G401 (cell line): ENCODE measurements around the gene ALS2. TPM values are rescaled to one million over a fixed set of nuclear protein-coding genes. Genes with fewer than 3 reads are reported as not detected.
"Not testable (repeated sequence)": the region's sequence is repeated elsewhere in the genome, so short reads cannot be mapped to it uniquely, and the experiment has no call there.

Experiments
- DNase-seq: peaks from one replicate; pipeline ENCODE4 v3.0.0-alpha.2; 2015; ENCODE audit warnings: low spot score
- in situ Hi-C: cut with HindIII; loops from 2 replicates; pipeline ENCODE4 v1.10.0; 2016; ENCODE audit warnings: low sequenced_read_pairs, mixed read lengths
- total RNA-seq: library from RNA; depleted of rRNA; stranded (reverse); fragments of >200 nt; shearing (Covaris generic); gene quantifications from 2 replicates; pipeline ENCODE4 v1.2.3, GENCODE V29; 2014

Gene ALS2
- total RNA-seq, 1 experiment from 2014 or later: 95.2 TPM

- in situ Hi-C loops: loop anchor here (5.0 kb wide), 1 partner anchor 46 kb away; no protein-coding TSS in a partner anchor
- peak; percentile 70 for DNase-seq
These were observed 82.0 kb downstream of the ALS2 start, which contains the start of gene MPP4 for GRCh38 chr2:201698588-201699226. MPP4 (minus strand) TSS chr2:201698644; CDS start chr2:201693954, 4,690 bp downstream.

DNA sequence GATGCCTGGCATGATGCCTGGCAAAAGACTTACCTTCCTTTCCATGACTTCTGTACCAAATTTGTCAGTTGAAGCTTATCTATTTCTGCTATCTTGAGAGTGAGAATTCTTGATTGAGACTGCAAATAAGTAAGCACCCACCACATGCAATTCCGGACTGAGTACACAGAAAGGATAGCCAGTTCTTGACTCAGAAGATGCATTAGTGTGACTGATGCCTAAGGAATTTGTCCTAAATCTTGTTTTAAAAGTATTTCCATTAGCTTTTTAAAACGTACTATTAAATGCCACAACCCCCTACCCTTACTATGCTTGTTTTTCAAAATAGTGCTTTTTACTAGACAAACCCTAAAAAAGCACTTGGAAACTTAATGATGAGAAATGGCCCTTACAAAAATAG, 82.8 kb downstream of the ALS2 start:
- peak; percentile 59 for DNase-seq
- in situ Hi-C loops: loop anchor here (5.0 kb wide), 1 partner anchor 46 kb away; no protein-coding TSS in a partner anchor

- peak; percentile 45 for DNase-seq
These were observed 84.5 kb downstream of the ALS2 start for GRCh38 chr2:201696151-201696659.

DNA sequence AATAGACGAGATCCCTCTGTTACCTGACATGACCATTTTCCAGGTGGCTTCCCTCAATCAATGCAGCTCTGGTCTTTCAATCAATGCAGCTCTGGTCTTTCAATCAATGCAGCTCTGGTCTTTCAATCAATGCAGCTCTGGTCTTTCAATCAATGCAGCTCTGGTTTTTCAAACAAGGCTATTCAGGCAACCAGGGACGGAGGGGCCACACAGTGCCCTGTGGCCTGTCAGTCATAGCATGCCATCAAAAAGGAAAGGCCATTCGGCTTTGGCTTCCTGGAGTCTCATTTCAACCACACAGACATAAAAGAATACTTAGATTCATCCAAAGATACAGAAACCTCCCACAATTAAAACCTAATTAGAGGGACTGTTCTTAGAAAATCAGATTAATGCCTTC, 95.6 kb downstream of the ALS2 start:
- in situ Hi-C loops: no loop called here
- no peak for DNase-seq

More at GRCh38 chr2:201696151-201696659, 84.5 kb downstream of the ALS2 start:
- in situ Hi-C loops: loop anchor here (5.0 kb wide), 1 partner anchor 44 kb away; no protein-coding TSS in a partner anchor

DNA sequence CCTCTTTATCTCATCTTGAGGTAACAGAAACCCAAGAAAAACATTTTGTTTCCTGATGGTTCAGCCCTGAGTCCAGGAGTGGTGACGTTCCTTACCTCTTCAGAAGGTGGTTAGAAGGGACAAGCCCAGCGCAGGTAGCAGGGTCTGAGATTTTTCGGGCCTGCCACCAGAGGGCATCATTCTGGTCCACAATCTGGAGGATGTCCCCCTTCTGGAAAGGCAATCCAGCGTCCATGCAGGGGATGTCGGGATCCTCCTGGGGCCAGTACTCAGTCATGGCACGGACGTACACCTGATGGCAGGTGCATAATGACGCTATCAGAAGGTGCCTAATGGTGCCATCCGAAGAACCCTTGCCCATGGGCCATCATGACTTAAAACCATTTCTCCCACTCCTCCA, 100.0 kb downstream of the ALS2 start:
- no peak for DNase-seq
- in situ Hi-C loops: no loop called here

DNA sequence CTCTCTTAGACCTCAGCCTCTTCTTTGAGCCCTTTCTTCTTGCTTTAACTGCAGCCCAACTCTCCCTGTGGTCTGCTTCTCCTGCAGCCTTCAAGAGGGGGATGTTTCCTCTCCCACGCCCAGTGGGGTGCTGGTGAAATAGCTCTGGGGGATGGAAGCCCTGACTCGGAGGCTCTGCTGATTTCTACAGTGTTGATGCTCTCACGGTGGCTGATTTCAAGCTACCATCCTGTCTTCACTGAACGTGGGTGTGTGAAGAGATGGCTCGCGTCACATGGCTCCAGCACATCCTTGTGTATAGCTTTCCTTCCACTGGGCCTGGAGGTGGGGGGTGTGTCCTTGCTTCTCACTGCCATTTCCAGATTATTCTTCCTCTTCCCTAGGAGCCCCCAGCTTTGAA, 102.3 kb downstream of the ALS2 start:
- no peak for DNase-seq
- in situ Hi-C loops: no loop called here

DNA sequence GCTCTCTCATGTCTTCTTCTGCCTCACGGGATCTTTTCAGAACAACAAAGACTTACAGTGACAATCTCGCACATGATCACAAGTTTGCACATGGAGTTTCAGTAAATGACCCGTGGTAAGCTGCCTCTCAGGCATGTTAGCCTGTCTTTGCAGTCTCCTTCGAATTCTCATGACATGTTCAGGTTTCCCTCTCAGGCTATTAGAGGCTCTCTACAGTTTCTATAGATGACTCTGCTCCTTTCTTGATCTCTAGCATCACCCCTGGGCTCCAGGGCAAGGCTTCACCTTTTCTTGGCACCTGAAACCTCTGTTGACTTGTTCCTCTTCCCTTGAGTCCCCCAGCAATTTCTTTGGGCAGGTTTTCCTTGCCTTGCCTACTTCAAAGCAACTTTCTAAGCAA, 105.3 kb downstream of the ALS2 start:
- DNase-seq: no peak
- in situ Hi-C loops: no loop called here

DNA sequence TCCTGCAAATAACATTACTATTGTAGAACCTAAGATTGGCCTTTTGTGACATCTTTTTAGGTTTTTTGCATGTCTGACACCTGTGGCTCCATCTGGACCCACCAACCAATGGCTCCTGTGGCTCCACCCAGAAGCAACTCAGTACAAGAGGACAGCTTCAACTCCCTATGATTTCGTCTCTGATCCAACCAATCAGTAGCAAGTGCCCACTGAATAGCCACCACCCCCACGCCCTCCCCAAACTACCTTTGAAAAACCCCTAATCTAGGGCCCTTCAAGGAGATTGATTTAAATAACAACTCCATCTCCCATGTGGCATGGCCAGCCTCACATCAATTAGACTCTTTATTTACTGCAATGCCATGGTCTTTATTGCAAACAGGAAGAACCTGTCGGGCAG, 105.9 kb downstream of the ALS2 start:
- no peak for DNase-seq

GRCh38 chr2:201674298-201674697, 106.4 kb downstream of the ALS2 start:
- in situ Hi-C loops: no loop called here

More for the DNA sequence above, 105.9 kb downstream of the ALS2 start:
- in situ Hi-C loops: no loop called here

GRCh38 chr2:201673546-201673945, 107.2 kb downstream of the ALS2 start:
- in situ Hi-C loops: no loop called here

More at GRCh38 chr2:201674298-201674697, 106.4 kb downstream of the ALS2 start:
- no peak for DNase-seq

DNA sequence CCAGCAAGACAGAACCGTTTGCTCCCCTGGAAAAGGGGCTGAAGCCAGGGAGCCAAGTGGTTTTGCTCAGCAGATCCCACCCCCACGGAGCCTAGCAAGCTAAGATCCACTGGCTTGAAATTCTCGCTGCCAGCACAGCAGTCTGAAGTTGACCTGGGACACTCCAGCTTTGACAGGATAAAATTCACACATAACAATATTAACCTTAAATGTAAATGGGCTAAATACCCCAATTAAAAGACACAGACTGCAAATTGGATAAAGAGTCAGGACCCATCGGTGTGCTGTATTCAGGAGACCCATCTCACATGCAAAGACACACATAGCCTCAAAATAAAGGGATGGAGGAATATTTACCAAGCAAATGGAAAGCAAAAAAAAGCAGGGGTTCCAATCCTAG, 109.5 kb downstream of the ALS2 start:
- DNase-seq: not testable (repeated sequence)

More at GRCh38 chr2:201673546-201673945, 107.2 kb downstream of the ALS2 start:
- no peak for DNase-seq

DNA sequence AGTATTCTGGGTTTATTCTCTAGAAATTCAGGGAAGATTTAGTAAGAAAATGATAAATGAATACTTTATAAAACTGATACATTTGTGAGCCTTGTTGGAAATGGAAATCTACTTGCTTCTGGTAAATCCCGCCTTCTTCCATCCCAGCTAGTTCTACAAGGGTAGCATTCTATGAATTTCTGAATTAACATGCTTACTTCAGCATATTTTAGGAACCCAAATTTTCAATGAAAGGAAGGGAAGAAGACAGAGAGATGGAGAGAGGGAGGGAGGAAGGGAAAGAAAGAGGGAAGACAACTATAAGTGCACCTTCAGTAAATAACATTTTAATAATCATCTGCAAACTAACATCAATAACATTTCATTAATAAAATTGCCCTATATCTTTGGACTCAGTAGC, 110.9 kb downstream of the ALS2 start:
- DNase-seq: no peak
- in situ Hi-C loops: no loop called here

More for the DNA sequence above, 109.5 kb downstream of the ALS2 start:
- in situ Hi-C loops: not testable (repeated sequence)

DNA sequence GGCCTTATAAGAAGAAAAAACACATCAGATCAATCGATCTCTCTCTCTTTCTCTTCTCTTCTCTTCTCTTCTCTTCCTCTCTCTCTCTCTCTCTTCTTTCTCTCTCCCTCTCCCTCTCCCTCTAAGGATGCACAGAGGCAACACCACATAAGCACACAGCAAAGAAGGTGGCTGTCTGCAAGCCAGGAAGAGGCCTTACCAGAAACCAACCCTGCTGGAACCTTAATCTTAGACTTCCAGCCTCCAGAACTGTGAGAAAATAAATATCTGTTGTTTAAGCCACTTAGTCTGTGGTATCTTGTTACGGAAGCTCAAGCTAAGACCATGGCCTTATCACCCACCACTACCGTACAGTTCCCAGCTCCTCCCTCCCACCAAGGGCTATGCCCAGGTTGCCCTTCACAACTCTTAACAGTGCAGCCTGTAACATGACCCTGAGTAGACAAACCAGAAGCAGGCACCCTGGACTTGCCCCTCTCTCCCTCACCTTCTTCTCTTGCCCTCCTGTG, 112.3 kb downstream of the ALS2 start:
- in situ Hi-C loops: no loop called here
- no peak for DNase-seq

- DNase-seq: no peak
- in situ Hi-C loops: no loop called here
These were observed 116.4 kb downstream of the ALS2 start for GRCh38 chr2:201664334-201664733.

DNA sequence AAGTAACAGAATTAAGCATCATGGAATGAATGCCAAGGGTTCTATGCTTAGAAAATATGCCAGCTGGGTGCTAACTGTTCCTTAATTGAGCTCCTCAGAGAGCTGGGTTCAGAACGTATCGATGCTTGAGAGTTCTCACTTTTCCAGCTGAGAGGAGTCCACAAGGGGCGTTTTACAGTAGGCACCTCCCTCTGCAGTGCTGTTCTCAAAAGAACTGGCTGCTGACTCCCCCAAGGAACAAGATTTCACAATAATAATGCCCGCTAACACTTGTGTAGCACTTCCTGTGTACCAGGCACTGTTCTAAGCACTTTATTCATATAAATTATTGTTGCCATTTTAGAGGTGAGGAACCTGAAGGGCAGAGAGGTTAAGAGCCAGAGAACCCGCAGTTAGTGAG, 119.4 kb downstream of the ALS2 start:
- no peak for DNase-seq
- in situ Hi-C loops: no loop called here

DNA sequence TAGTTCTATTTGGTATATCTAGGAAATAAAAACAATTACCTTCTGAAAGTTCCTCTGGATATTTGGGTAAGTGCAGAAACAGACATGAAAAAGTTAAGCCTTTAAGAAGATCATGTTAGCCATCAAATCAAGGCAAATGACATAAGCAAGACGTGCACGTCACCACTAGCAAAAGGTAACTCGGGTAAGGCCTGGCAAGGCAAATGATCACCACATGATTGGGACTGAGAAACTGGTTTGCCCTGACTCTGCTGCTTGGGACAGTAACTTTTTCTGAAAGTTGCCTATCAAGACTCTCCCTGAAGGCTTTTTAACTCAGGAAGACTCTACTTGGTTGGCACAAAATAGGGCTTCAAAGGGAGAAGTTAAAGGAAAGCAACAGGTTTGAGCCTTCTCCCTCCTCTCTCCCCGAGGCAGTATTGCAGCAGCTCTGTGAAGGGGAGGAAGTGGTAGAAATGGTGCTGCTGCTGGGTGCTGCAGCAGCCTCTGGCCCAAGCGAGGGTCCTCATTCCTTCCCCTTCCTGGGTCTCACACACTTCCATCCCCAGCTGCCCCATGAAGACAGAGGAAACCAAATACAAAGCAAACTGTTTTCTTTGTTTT, 120.3 kb downstream of the ALS2 start:
- no peak for DNase-seq
- in situ Hi-C loops: no loop called here

DNA sequence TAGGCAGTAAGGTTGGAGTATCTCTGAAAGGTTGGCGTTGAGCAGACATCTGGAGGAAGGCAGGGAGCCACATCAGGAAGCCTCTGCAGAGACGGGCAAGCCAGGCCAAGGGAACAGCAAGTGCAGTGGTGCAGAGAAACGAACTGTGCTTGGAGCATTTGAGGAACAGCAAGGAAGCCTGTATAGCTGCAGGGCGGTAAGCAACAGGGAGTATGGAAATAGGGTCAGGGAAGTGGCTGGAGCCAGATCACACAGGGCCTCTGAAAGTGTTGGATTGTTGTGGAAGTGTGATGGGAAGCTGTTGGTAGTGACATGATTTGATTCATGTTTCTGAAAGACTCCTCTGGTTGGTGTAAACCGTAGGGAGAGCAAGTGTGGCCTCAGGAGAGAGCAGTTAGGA, 124.0 kb downstream of the ALS2 start:
- in situ Hi-C loops: no loop called here
- peak; percentile 17 for DNase-seq

GRCh38 chr2:201656102-201656501, 124.6 kb downstream of the ALS2 start:
- in situ Hi-C loops: no loop called here
- no peak for DNase-seq

- in situ Hi-C loops: loop anchor here (5.0 kb wide), 1 partner anchor 43 kb away; the partner anchor contains the start of gene MPP4
- peak; percentile 59 for DNase-seq
These were observed 125.9 kb downstream of the ALS2 start for GRCh38 chr2:201654616-201655384.
